T-helper 1 cell (primary cell): ENCODE results near the gene PAQR7.
"Not testable (repeated sequence)": the region's sequence is repeated elsewhere in the genome, so short reads cannot be mapped to it uniquely, and the experiment has no call there.

Source experiments
- DNase-seq, 5 donors: peaks; one replicate each; pipeline ENCODE4 v3.0.0-alpha.2; 2012 to 2020

Gene PAQR7

DNA sequence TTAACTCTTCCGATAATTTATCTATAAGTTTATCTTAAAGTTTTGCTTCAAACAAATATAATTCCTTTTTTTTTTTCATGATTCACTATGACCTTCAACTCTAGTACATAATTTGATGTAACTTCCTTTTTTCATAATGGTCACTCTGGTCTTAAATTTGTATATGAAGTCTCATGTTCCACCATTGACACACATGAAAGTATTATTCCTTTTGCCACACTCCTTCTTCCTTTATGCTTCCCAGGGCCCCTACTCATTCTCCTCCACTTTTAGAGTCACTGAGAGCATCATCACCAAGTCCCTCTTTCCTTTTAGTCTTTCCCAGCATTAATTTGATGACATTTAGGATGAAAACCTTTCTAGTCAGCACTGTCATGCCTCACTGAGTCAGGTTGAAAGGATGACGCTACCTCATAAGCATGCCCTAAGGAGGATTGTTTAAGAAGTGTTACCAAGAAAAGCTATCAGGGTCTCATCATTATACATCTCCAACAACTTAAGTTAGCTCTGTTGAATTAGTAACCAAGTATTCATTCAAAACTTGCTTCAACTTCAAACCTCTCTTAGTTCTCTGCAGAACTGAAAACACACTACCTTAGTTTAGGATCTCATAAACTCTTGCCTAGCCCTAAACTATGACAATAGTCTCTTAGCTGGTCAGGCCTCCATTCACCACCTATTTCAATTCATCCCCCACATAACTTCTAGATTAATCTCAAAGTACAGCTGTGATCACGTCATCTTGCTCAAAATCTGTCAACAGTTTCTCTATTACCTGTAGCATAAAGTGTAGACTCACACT, 30.8 kb downstream of the PAQR7 start:
- no peak for DNase-seq

DNA sequence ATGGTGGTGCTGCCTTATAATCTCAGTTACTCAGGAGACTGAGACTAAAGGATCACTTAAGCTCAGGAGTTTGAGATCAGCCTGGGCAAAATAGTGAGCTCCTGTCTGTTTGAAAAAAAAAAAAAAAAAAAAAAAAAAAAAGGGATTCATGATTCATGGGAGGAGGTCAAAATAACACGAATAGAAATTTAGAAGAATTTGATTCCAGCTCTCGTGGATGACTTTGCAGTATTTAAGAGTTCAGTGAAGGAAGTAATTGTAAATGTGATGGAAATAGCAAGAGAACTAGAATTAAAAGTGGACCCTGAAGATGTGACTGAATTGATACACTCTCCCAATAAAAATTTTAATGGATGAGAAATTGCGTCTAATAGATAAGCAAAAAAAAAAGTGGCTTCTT, 32.0 kb downstream of the PAQR7 start:
- no peak for DNase-seq

- not testable (repeated sequence) for DNase-seq
Measured at GRCh38 chr1:25839808-25840207, 35.7 kb downstream of the PAQR7 start.

GRCh38 chr1:25837262-25837875, 38.1 kb downstream of the PAQR7 start:
- DNase-seq: no peak

DNA sequence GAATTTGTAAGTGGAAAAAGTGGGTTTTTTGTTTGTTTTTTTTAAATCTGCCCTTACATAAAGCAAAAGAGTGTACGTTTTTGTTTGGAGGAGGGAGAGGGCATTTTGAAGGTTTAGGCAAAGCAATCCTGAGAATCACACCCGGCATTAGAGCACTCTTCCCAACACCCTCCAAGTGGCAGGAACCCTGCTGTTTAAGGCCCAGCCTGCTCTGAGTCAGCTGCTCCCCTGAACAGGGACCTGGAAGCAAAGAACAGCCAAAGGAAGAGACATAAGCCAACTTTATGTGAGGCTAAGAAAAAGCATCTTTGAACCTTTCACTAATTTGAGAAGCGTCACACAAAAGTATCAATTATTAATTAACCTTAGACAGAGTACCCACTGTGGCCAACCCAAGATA, 38.8 kb downstream of the PAQR7 start:
- DNase-seq: no peak

- DNase-seq: no peak
Measured at GRCh38 chr1:25834894-25835293, 40.6 kb downstream of the PAQR7 start.

DNA sequence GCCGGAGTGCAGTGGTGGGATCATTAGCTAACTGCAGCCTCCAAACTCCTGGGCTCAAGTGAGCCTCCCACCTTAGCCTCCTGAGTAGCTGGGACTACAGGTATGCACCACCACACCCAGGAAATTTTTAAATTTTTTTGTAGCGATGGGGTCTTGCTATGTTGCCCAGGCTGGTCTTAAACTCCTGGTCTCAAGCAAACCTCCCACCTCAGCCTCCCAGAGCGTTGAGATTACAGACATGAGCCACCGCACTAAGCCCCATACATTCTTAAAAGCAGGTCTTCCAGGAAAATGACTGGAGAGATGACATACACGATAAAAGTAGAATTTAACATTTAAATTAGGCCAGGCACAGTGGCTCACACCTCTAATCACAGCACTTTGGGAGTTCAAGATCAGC, 42.4 kb downstream of the PAQR7 start:
- DNase-seq: no peak

- no peak for DNase-seq
Measured at GRCh38 chr1:25832336-25833037, 43.0 kb downstream of the PAQR7 start.

DNA sequence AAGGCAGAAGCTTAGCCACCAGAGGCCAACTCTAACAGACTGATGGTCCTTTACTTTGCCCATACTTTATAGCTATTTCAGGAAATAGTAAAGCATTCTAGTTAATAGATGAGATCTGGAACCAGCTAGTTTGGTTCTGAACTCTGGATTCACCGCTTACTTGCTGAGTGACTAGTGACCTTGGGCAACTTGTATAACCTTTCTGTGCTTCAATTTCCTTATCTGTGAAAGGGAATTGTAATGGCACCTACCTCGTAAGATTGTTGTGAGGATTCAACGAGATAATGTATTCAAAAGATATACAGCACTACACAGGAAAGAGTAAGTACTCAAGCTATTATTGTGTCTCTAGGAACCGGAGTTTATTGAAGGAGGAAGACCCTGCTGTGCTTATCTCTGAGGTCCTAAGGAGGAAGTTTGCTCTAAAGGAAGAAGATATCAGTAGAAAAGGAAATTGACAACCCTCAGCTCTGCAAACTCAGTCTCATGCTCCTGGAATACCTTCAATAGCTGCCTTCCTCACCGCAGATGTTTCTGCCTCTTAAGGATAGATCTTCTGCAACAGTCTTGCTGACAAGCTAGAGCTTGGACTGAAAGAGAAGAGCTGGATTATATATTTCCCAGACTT, 43.8 kb downstream of the PAQR7 start:
- no peak for DNase-seq

- no peak for DNase-seq
Measured at GRCh38 chr1:25829046-25829445, 46.5 kb downstream of the PAQR7 start.

DNA sequence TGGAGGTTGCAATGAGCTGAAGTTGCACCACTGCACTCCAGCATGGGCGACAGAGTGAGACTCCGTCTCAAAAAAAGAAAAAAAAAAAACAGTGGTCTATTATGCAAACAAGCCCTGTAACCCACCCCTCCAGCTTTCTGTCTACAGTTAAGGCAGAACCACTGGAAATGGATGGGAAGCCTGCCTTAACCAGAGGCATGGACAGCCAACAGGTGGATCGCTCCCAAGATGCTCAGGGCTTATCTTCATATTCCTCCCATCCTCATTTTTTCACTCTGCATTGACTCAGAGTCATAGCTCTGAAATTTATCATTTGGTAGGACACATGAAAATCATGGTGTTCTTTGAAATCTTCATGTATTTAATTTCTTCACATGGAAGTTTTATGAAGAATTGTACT, 47.0 kb downstream of the PAQR7 start:
- DNase-seq: no peak

DNA sequence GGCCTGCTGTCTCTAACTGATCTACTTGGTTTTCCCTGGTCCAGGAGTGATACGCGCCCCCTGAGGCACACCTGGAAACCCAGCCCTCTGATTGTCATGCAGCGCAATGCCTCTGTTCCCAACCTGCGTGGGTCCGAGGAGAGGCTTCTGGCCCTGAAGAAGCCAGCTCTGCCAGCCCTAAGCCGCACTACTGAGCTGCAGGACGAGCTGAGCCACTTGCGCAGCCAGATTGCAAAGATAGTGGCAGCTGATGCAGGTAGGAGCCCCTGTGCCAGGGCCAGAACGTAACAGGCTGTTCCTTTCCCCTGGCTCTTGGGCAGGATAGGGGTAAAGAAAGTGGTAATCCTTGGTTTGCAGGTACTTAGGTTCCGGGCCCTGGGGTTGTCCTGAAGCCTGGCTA, 48.9 kb downstream of the PAQR7 start:
- no peak for DNase-seq

DNA sequence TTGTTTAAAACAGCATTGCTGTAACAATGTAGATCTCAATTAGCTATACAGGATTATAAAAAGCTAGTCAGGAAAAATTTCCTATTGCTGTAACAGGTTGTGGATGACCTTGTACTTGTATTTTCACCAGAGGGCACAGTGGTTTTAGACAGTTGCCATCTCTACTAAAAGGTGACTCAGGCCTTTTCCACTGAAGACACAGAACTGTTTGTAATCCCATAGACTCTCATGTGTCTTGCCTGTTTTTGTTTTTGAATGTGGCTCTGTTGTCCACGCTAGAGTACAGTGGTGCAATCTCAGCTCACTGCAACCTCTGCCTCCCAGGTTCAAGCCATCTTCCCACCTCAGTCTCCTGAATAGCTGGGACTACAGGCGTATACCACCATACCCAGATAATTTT, 49.9 kb downstream of the PAQR7 start:
- no peak for DNase-seq

DNA sequence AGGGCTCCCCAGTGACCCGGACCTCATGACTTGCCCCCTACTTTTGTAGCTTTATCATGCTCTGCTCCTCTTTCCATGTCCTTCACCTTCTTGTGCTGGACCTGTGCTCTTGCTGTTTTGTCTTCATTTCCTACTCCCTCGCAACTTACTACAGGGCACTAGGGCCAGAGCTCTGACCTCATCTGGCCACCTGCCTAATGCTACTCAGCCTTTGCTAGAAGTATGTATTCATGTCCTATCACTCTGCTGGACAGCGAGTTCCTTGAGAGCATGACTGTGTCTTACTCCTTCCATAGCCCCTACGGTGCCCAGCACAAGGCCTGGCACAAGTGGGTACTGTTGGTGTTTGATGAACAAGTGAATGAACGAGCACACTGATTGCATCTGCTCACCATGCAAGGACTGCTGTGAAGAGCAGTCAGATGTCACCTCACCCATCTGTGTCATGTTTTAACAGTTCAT, 53.8 kb downstream of the PAQR7 start:
- no peak for DNase-seq

- no peak for DNase-seq
Measured at GRCh38 chr1:25821112-25821476, 54.4 kb downstream of the PAQR7 start.

- peak; percentile 33 to 84 (median 56) for DNase-seq
Measured at GRCh38 chr1:25820247-25821111, 55.0 kb downstream of the PAQR7 start.

- DNase-seq: peak; percentile 88 to 93 (median 91)
Measured at GRCh38 chr1:25819491-25820246, 55.8 kb downstream of the PAQR7 start, which contains the start of gene MTFR1L. MTFR1L (plus strand) TSS chr1:25819954; CDS start chr1:25823105, 3,151 bp downstream.

DNA sequence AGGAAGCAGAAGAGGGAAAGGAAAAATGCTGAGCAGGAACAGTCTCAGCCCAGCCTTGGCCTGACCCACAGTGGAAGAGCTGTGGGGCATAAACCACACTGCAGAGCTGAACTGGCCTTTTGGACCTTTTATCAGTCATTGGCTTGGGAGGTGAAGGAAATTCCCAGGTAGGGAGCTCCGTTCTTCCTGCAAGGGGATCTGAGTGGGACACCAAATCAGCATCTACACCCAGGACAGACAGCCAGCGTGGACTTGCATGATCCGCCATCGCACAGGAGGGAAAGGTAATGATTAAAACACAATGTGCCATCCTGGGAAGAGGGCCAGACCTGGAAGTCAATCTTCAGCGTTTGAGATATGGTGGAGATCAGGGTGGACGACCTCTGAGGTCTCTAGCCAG, 56.9 kb downstream of the PAQR7 start:
- DNase-seq: no peak

- no peak for DNase-seq
Measured at GRCh38 chr1:25817840-25818501, 57.5 kb downstream of the PAQR7 start.

- no peak for DNase-seq
Measured at GRCh38 chr1:25816112-25816718, 59.3 kb downstream of the PAQR7 start.
